HFFc6 (cell line): ENCODE measurements around the gene UBE3A. TPM values are rescaled to one million over a fixed set of nuclear protein-coding genes. Genes with fewer than 3 reads are reported as not detected.

ENCODE experiments used
- DNase-seq: peaks from one replicate; pipeline ENCODE4 v3.0.0-alpha.2; 2018
- H3K27ac Mint-ChIP-seq: 2 replicates; pipeline ENCODE4 v1.8.0; 2020; ENCODE audit warnings: mild to moderate bottlenecking, mixed read lengths
- H3K27me3 Mint-ChIP-seq: 2 replicates; pipeline ENCODE4 v1.8.0; 2021; ENCODE audit warnings: mild to moderate bottlenecking, moderate library complexity, mixed read lengths; ENCODE audit not compliant: insufficient read depth
- H3K36me3 Mint-ChIP-seq: 2 replicates; pipeline ENCODE4 v1.8.0; 2021; ENCODE audit warnings: low read depth, mixed read lengths
- H3K4me1 Mint-ChIP-seq: 2 replicates; pipeline ENCODE4 v1.8.0; 2020; ENCODE audit warnings: low read depth, mixed read lengths
- H3K4me3 Mint-ChIP-seq: 2 replicates; pipeline ENCODE4 v1.8.0; 2020; ENCODE audit warnings: mild to moderate bottlenecking, moderate library complexity, mixed read lengths
- H3K9me3 Mint-ChIP-seq: 2 replicates; pipeline ENCODE4 v1.8.0; 2020; ENCODE audit warnings: mild to moderate bottlenecking, mixed read lengths
- total RNA-seq, 6 experiments: library from RNA; stranded (reverse); fragmentation: NEBNext Ultra II Directional; extraction: Animal tissue kit (Norgen Biotek cat#: 25700); gene quantifications; 2 replicates in 1 of 6; 3 replicates in 5 of 6; pipeline ENCODE4 v1.2.3, GENCODE V29; 2021
- TF ChIP-seq, protein P1 (sequence below): fragments of 200-600 bp; sonication (generic); IDR thresholded peaks from 2 replicates; pipeline ENCODE4 v1.5.0; 2021; ENCODE audit warnings: antibody characterized with exemption, mild to moderate bottlenecking

Gene UBE3A
- total RNA-seq, 6 experiments from 2014 or later = 74.9 to 82.6 (median 81.1) TPM

GRCh38 chr15:25325187-25325586 is 113.6 kb downstream of the UBE3A start:
- H3K27ac Mint-ChIP-seq = no peak overlapping the region
- H3K27me3 Mint-ChIP-seq = peaks cover 5% of the 10 kb centered on the region; the same call in 1 of the 2 replicates
- peaks cover 11% of the 10 kb centered on the region for H3K9me3 Mint-ChIP-seq
- TF ChIP-seq, protein P1, sequence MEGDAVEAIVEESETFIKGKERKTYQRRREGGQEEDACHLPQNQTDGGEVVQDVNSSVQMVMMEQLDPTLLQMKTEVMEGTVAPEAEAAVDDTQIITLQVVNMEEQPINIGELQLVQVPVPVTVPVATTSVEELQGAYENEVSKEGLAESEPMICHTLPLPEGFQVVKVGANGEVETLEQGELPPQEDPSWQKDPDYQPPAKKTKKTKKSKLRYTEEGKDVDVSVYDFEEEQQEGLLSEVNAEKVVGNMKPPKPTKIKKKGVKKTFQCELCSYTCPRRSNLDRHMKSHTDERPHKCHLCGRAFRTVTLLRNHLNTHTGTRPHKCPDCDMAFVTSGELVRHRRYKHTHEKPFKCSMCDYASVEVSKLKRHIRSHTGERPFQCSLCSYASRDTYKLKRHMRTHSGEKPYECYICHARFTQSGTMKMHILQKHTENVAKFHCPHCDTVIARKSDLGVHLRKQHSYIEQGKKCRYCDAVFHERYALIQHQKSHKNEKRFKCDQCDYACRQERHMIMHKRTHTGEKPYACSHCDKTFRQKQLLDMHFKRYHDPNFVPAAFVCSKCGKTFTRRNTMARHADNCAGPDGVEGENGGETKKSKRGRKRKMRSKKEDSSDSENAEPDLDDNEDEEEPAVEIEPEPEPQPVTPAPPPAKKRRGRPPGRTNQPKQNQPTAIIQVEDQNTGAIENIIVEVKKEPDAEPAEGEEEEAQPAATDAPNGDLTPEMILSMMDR = no peak
- H3K36me3 Mint-ChIP-seq = peaks cover 31% of the 10 kb centered on the region
- H3K4me1 Mint-ChIP-seq = peaks cover 2% of the 10 kb centered on the region
- no peak for DNase-seq
- H3K4me3 Mint-ChIP-seq = no peak overlapping the region

DNA sequence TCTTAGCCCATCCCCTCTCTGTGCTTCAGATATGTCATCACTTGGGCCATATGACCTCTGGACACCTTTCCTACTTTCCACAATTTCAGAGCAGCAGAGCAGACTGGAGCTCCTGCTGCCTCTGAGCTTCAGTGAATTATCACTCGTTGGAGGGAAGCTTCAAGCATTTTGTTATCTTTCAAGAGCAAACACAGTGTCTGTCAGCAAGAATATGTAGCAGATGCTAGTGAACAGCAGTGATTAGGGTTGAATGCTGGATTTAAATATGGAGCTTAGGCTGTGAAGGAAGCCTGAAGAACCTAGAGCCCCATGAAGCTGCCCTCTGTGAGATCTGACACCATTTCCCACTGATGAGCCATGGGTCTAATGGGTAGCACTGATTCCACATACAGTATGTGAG is 115.4 kb downstream of the UBE3A start:
- Mint-ChIP-seq H3K9me3 (peaks cover 25% of the 10 kb centered on the region), H3K4me1 (no peaks in the 10 kb centered on the region)

DNA sequence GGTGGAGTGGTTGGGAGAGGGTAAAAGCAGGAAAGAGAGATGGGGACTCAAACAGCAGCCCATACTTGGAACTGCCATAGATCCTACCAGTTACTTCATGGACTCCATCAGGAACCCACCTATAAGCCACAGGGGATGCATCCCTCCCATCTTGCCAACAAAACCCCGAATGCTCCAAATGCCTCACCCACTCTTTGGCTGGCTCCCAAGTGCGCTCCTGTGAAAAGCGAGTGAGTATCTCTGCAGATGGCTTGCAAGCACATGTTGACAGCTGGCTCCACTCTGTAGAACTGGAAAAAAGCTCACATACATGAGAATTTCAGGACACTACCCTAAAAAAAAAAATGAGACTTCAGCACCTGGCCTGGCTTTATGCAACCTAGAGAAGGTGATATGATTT is 151.0 kb downstream of the UBE3A start:
- H3K9me3 Mint-ChIP-seq = peaks cover 5% of the 10 kb centered on the region
- no peaks in the 10 kb centered on the region for H3K36me3 Mint-ChIP-seq
- no peak overlapping the region for H3K4me3 Mint-ChIP-seq
- H3K27ac Mint-ChIP-seq = no peak overlapping the region
- no peak for DNase-seq
- TF ChIP-seq, protein P1 = no peak
- H3K27me3 Mint-ChIP-seq = no peaks in the 10 kb centered on the region
- no peaks in the 10 kb centered on the region for H3K4me1 Mint-ChIP-seq

More for the DNA sequence above, 115.4 kb downstream of the UBE3A start:
- H3K27me3 Mint-ChIP-seq = peaks cover 1% of the 10 kb centered on the region; the same call in 1 of the 2 replicates
- TF ChIP-seq, protein P1 = no peak
- no peak for DNase-seq
- no peak overlapping the region for H3K27ac Mint-ChIP-seq
- peaks cover 29% of the 10 kb centered on the region for H3K36me3 Mint-ChIP-seq
- H3K4me3 Mint-ChIP-seq = no peak overlapping the region
